RWPE2 (cell line): Measurements from ENCODE around the gene GSS.

Source experiments
- ATAC-seq: fragments of 200-7000 bp; cut with Tn5 transposase; 3 replicates; pipeline ENCODE4 v1.9.1; 2021; ENCODE audit warnings: low read depth
- DNase-seq: peaks from one replicate; pipeline ENCODE4 v3.0.0-alpha.2; 2020; ENCODE audit warnings: low spot score
- H3K27ac ChIP-seq: fragments of 450-650 bp; 2 replicates; pipeline ENCODE4 v1.5.1; 2017; ENCODE audit warnings: mild to moderate bottlenecking; ENCODE audit not compliant: poor library complexity, severe bottlenecking
- H3K27me3 ChIP-seq: fragments of 250-450 bp; sonication (Bioruptor Pico); 2 replicates; pipeline ENCODE4 v1.5.1; 2021; ENCODE audit warnings: mild to moderate bottlenecking, moderate library complexity; ENCODE audit not compliant: insufficient read depth, poor library complexity, severe bottlenecking
- H3K36me3 ChIP-seq: fragments of 250-450 bp; sonication (Bioruptor Pico); 2 replicates; pipeline ENCODE4 v1.5.1; 2020; ENCODE audit warnings: low read depth, mild to moderate bottlenecking, moderate library complexity
- H3K4me1 ChIP-seq: fragments of 250-450 bp; sonication (Bioruptor Pico); 2 replicates; pipeline ENCODE4 v1.5.1; 2021; ENCODE audit warnings: mild to moderate bottlenecking, moderate library complexity; ENCODE audit not compliant: insufficient read depth, poor library complexity, severe bottlenecking
- H3K4me3 ChIP-seq: fragments of 250-450 bp; sonication (Bioruptor Pico); 2 replicates; pipeline ENCODE4 v1.5.1; 2021; ENCODE audit warnings: mild to moderate bottlenecking, moderate library complexity; ENCODE audit not compliant: severe bottlenecking
- H3K9me3 ChIP-seq: fragments of 250-450 bp; sonication (Bioruptor Pico); 2 replicates; pipeline ENCODE4 v1.5.1; 2021; ENCODE audit warnings: mild to moderate bottlenecking, moderate library complexity; ENCODE audit not compliant: severe bottlenecking
- TF ChIP-seq, protein P1 (sequence below): fragments of 450-650 bp; IDR thresholded peaks from one replicate; pipeline ENCODE4 v1.5.1; 2017; ENCODE audit warnings: mild to moderate bottlenecking, moderate library complexity; ENCODE audit not compliant: poor library complexity, severe bottlenecking

Gene GSS

DNA sequence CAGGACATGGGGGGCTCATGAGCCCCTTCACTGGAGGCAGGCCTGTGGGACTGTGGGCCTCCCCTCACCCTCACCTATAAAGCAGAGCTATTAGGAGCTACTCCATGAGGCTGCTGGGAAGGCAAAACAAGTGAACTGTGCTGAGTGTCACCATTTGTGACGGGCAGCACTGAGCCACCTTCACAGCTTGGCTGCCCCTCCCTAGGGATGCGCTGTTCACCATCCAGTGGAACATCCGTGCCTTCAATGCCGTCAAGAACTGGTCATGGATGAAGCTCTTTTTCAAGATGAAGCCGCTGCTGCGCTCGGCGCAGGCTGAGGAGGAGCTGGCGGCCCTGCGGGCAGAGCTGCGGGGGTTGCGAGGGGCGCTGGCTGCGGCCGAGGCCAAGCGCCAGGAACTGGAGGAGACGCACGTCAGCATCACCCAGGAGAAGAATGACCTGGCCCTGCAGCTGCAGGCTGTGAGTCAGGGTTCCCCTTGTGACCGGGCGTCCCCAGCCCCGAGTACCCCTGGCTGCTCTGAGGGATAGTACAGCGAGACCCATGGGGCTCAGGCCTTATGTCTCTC is 38.4 kb upstream of the GSS start:
- Histone ChIP-seq H3K4me3 (no peak overlapping the region), H3K27me3 (no peaks in the 10 kb centered on the region), H3K27ac (no peak overlapping the region), H3K36me3 (0 out of 2 replicates have a peak, but pooled peaks cover 9% of the 10 kb centered on the region), H3K9me3 (no peaks in the 10 kb centered on the region), H3K4me1 (no peaks in the 10 kb centered on the region)
- ATAC-seq = no peak
- DNase-seq = no peak
- TF ChIP-seq, protein P1, sequence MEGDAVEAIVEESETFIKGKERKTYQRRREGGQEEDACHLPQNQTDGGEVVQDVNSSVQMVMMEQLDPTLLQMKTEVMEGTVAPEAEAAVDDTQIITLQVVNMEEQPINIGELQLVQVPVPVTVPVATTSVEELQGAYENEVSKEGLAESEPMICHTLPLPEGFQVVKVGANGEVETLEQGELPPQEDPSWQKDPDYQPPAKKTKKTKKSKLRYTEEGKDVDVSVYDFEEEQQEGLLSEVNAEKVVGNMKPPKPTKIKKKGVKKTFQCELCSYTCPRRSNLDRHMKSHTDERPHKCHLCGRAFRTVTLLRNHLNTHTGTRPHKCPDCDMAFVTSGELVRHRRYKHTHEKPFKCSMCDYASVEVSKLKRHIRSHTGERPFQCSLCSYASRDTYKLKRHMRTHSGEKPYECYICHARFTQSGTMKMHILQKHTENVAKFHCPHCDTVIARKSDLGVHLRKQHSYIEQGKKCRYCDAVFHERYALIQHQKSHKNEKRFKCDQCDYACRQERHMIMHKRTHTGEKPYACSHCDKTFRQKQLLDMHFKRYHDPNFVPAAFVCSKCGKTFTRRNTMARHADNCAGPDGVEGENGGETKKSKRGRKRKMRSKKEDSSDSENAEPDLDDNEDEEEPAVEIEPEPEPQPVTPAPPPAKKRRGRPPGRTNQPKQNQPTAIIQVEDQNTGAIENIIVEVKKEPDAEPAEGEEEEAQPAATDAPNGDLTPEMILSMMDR = no peak

DNA sequence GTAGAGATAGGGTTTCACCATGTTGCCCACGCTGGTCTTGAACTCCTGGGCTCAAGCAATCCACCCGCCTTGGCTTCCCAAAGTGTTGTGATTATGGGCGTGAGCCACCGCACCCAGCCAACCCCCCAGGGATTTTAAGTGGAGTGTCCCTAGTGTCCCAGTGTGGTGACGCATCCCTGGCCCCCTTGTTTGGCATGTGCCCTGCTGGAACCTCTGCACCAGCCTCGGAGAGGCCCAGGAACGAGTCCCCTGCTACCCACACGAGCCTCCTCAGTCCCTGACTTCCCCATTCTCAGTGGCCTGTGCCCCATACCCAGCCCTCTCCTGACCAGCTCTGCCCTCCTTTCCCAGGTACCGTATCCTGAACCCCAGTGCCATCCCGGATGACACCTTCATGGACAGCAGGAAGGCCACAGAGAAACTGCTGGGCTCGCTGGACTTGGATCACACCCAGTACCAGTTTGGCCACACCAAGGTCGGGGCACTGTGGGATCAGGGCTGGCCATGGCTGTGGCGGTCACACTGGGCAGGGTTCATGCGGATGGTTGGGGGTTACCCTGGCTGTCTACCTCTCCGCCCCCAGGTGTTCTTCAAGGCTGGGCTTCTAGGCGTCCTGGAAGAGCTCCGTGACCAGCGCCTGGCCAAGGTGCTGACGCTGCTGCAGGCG is 37.3 kb upstream of the GSS start:
- no peak for DNase-seq
- ATAC-seq = no peak
- Histone ChIP-seq H3K27me3 (no peaks in the 10 kb centered on the region), H3K4me3 (no peak overlapping the region), H3K4me1 (no peaks in the 10 kb centered on the region), H3K9me3 (no peaks in the 10 kb centered on the region), H3K36me3 (0 out of 2 replicates have a peak, but pooled peaks cover 4% of the 10 kb centered on the region), H3K27ac (no peak overlapping the region)
- TF ChIP-seq, protein P1 = no peak

DNA sequence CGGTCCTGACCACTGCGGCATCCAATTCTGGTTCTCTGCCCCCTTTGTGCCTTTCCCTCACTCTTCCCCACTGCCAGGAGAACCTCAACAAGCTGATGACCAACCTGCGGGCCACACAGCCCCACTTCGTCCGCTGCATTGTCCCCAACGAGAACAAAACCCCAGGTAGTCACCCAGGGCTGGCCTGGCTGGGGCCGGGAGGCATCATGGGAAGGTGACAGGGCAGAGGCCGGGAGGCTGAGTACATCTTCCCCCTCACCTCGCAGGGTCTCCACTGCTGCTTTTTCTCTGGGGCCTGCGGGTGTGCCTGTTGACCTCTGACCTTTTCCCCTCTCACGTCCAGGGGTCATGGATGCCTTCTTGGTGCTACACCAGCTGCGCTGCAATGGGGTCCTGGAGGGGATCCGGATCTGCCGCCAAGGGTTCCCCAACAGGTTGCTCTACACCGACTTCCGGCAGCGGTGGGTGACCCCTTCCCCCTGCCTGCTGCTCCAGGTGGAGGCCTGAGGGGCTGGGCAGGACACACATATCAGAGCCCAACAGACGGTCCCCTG is 35.1 kb upstream of the GSS start:
- TF ChIP-seq, protein P1 = no peak
- no peaks in the 10 kb centered on the region for H3K27me3 ChIP-seq
- ATAC-seq (no peak), DNase-seq (no peak)
- no peaks in the 10 kb centered on the region for H3K4me1 ChIP-seq
- no peaks in the 10 kb centered on the region for H3K9me3 ChIP-seq
- 0 out of 2 replicates have a peak, but pooled peaks cover 3% of the 10 kb centered on the region for H3K36me3 ChIP-seq
- no peak overlapping the region for H3K4me3 ChIP-seq
- H3K27ac ChIP-seq = no peak overlapping the region

DNA sequence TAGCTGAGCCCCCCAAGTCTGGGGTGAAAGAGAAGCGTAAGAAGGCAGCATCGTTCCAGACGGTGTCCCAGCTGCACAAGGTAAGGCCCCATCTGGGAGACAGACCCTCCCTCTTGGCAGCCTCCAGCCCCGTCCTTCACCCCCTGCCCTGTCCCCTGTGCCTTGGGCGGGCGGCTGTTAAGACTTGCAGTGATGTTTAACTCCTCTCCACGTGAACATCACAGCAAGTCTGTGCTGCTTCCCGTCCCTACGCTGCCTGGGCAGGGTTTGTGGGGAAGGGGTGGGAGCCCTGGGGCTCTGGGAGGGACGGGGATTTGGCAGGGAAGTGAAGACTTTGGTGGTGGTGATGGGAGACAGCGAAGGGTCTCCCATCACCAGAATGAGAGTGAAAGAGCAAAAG is 34.6 kb upstream of the GSS start:
- TF ChIP-seq, protein P1 = no peak
- no peak overlapping the region for H3K4me3 ChIP-seq
- H3K4me1 ChIP-seq = no peaks in the 10 kb centered on the region
- H3K9me3 ChIP-seq = no peaks in the 10 kb centered on the region
- H3K27ac ChIP-seq = no peak overlapping the region
- no peaks in the 10 kb centered on the region for H3K36me3 ChIP-seq
- DNase-seq (no peak), ATAC-seq (no peak)
- no peaks in the 10 kb centered on the region for H3K27me3 ChIP-seq

DNA sequence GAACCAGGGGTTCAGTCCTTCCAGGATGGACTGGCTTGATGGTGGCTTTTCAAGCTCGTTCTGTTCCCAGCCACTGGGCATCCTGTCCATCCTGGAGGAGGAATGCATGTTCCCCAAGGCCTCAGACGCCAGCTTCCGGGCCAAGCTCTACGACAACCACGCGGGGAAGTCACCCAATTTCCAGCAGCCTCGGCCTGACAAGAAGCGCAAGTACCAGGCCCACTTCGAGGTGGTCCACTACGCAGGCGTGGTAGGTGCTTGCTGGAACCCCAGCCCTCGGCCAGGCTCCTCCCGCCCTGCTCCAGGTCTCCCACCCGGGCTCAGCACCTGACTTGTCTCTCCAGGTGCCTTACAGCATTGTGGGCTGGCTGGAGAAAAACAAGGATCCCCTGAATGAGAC is 34.1 kb upstream of the GSS start:
- no peak for ATAC-seq
- Histone ChIP-seq H3K4me3 (no peak overlapping the region), H3K27ac (no peak overlapping the region), H3K27me3 (no peaks in the 10 kb centered on the region), H3K4me1 (no peaks in the 10 kb centered on the region), H3K36me3 (no peaks in the 10 kb centered on the region), H3K9me3 (no peaks in the 10 kb centered on the region)
- DNase-seq = no peak
- TF ChIP-seq, protein P1 = no peak
